DND-41 (cell line): ENCODE data around the gene TREML1.

ENCODE experiments used
- CTCF ChIP-seq: IDR thresholded peaks from 2 replicates; pipeline ENCODE4 v1.5.1; 2012; ENCODE audit warnings: borderline replicate concordance, low read length, moderate library complexity, mild to moderate bottlenecking; ENCODE audit not compliant: poor library complexity, severe bottlenecking; ENCODE audit errors: extremely low read depth
- EZH2 ChIP-seq: IDR thresholded peaks from 3 replicates; pipeline ENCODE4 v1.6.1; 2012; ENCODE audit warnings: borderline replicate concordance, low read depth, mild to moderate bottlenecking, moderate library complexity, low read length, inconsistent platforms; ENCODE audit not compliant: severe bottlenecking

DNA sequence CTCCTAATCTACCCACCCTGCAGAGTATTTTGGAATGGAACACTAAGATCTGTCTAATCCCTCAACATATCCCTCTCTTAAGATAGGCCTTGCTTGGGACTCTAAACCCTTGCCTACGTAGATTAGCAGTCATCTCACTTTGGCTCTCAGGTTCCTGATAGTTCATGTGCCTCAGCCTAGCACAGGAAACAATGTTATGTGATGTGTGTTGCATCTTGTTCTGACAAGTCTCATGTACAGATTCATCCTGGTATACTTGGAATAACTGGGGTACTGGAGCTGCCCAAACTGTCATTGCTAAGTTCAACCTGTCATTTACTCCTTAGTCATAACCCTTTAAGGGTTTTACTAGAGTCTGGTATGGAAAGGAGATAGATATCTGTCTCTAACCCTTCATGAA lies 34.1 kb downstream of the TREML1 start:
- TF ChIP-seq CTCF (no peak), EZH2 (no peak)
